Measurements from ENCODE around the gene BCL2A1. TPM values are rescaled to one million over a fixed set of nuclear protein-coding genes. Genes with fewer than 3 reads are reported as not detected.

The BCL2A1 gene
- total and polyA plus RNA-seq, 12 donors: 0.30 to 11.1 (median 0.67) TPM; not detected in 2

- Histone ChIP-seq H3K27ac (peak overlapping the region in 7 of 10 donors; percentile 6 to 87 (median 61)), H3K4me1 (peaks cover 0 to 70% (median 12%) of the 10 kb centered on the region in 9 donors), H3K27me3 (no peaks in the 10 kb centered on the region), H3K4me3 (no peak overlapping the region), H3K9me3 (no peaks in the 10 kb centered on the region), H3K36me3 (no peaks in the 10 kb centered on the region)
- no peak for TF ChIP-seq CTCF (IDR thresholded peaks at IDR 0.05)
- ATAC-seq (peak; percentile 71 to 90 (median 87)), DNase-seq (no peak)
- intact Hi-C loops (cut with DNase I): no loop called here
- WGBS, 2 donors: 65 to 69% methylated on average over 5 of the region's 5 CpGs
Observed at GRCh38 chr15:79978655-79979514, 7.9 kb upstream of the BCL2A1 start.

- DNase-seq: no peak
- Histone ChIP-seq H3K4me3 (no peak overlapping the region), H3K27ac (peak overlapping the region in 7 of 10 donors; percentile 6 to 87 (median 61)), H3K9me3 (no peaks in the 10 kb centered on the region), H3K36me3 (no peaks in the 10 kb centered on the region), H3K4me1 (peaks cover 0 to 76% (median 12%) of the 10 kb centered on the region in 9 donors), H3K27me3 (no peaks in the 10 kb centered on the region)
- 75 to 79% methylated on average over 6 of the region's 6 CpGs for WGBS, 2 donors
- ATAC-seq: peak in 6 of 8 donors; percentile 9 to 49 (median 38)
- no peak for TF ChIP-seq CTCF (IDR thresholded peaks at IDR 0.05)
- intact Hi-C loops (cut with DNase I): no loop called here
Observed at GRCh38 chr15:79978260-79978654, 7.3 kb upstream of the BCL2A1 start.

- Histone ChIP-seq H3K4me3 (no peak overlapping the region), H3K27me3 (peaks cover 0 to 2% (median 0%) of the 10 kb centered on the region in 7 donors), H3K36me3 (no peaks in the 10 kb centered on the region), H3K9me3 (no peaks in the 10 kb centered on the region), H3K27ac (peak overlapping the region in 3 of 10 donors; percentile 65 to 87 (median 74)), H3K4me1 (peaks cover 0 to 77% (median 12%) of the 10 kb centered on the region in 9 donors)
- DNase-seq (peak in 1 of 2 donors; percentile 20), ATAC-seq (peak in 6 of 8 donors; percentile 28 to 55 (median 48))
- TF ChIP-seq CTCF (IDR thresholded peaks at IDR 0.05): no peak
- 73 to 78% methylated on average over 9 of the region's 9 CpGs for WGBS, 2 donors
- intact Hi-C loops (cut with DNase I): no loop called here
Observed at GRCh38 chr15:79977431-79978054, 6.5 kb upstream of the BCL2A1 start.

- Histone ChIP-seq H3K27me3 (peaks cover 0 to 9% (median 0%) of the 10 kb centered on the region in 7 donors), H3K36me3 (no peaks in the 10 kb centered on the region), H3K27ac (peak overlapping the region in 1 of 10 donors; percentile 59), H3K4me3 (no peak overlapping the region), H3K4me1 (peaks cover 0 to 59% (median 5%) of the 10 kb centered on the region in 9 donors), H3K9me3 (no peaks in the 10 kb centered on the region)
- TF ChIP-seq CTCF (IDR thresholded peaks at IDR 0.05): no peak
- intact Hi-C loops (cut with DNase I): no loop called here
- 56 to 58% methylated on average over 8 of the region's 8 CpGs for WGBS, 2 donors
- DNase-seq: no peak
- ATAC-seq: peak in 1 of 8 donors; percentile 34
Observed at GRCh38 chr15:79973456-79974195, 2.6 kb upstream of the BCL2A1 start.

Measured in heart right ventricle (tissue), 16 donors.